Nephron progenitor cell (in vitro differentiated cells): ENCODE results near the gene HK2.
"Not testable (repeated sequence)": the region's sequence is repeated elsewhere in the genome, so short reads cannot be mapped to it uniquely, and the experiment has no call there.

Experiments
- DNase-seq: peaks from one replicate; pipeline ENCODE4 v3.0.0; 2021
- H3K27ac Mint-ChIP-seq: 2 replicates; pipeline ENCODE4 v1.8.0; 2021; ENCODE audit warnings: mild to moderate bottlenecking, moderate library complexity, mixed read lengths
- H3K27me3 Mint-ChIP-seq: 2 replicates; pipeline ENCODE4 v1.8.0; 2021; ENCODE audit warnings: mild to moderate bottlenecking, low read depth, mixed read lengths; ENCODE audit not compliant: poor library complexity
- H3K36me3 Mint-ChIP-seq: 2 replicates; pipeline ENCODE4 v1.8.0; 2021; ENCODE audit warnings: low read depth, mixed read lengths
- H3K4me1 Mint-ChIP-seq: 2 replicates; pipeline ENCODE4 v1.8.0; 2021; ENCODE audit warnings: mixed read lengths
- H3K4me3 Mint-ChIP-seq: 2 replicates; pipeline ENCODE4 v1.8.0; 2021; ENCODE audit warnings: mild to moderate bottlenecking, moderate library complexity, mixed read lengths
- H3K9me3 Mint-ChIP-seq: 2 replicates; pipeline ENCODE4 v1.8.0; 2021; ENCODE audit warnings: mild to moderate bottlenecking, moderate library complexity, mixed read lengths
- TF ChIP-seq, protein P1 (sequence below): fragments of 200-600 bp; sonication (generic); IDR thresholded peaks from 2 replicates; pipeline ENCODE4 v1.5.0; 2021; ENCODE audit warnings: antibody characterized with exemption

The HK2 gene

DNA sequence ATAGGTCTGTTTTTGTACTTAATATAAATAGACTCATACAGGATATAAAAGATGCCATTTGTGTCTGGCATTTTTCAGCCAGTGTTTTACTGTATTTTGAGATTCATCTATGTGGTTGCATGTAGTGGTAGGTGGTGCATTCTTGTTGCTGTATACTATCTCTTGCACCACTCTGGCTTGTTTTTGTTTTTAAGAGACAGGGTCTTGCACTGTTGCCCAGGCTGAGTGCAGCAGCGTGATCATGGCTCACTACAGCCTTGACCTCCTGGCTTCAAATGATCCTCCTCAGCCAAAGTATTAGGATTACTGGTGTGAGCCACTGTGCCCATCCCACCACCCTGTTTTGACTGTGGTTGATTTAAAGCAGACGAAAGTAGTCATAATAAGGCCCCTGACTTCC lies 12.6 kb downstream of the HK2 start:
- no peak overlapping the region for H3K4me3 Mint-ChIP-seq
- peaks cover 53% of the 10 kb centered on the region for H3K4me1 Mint-ChIP-seq
- no peaks in the 10 kb centered on the region for H3K9me3 Mint-ChIP-seq
- H3K27me3 Mint-ChIP-seq = no peaks in the 10 kb centered on the region
- TF ChIP-seq, protein P1, sequence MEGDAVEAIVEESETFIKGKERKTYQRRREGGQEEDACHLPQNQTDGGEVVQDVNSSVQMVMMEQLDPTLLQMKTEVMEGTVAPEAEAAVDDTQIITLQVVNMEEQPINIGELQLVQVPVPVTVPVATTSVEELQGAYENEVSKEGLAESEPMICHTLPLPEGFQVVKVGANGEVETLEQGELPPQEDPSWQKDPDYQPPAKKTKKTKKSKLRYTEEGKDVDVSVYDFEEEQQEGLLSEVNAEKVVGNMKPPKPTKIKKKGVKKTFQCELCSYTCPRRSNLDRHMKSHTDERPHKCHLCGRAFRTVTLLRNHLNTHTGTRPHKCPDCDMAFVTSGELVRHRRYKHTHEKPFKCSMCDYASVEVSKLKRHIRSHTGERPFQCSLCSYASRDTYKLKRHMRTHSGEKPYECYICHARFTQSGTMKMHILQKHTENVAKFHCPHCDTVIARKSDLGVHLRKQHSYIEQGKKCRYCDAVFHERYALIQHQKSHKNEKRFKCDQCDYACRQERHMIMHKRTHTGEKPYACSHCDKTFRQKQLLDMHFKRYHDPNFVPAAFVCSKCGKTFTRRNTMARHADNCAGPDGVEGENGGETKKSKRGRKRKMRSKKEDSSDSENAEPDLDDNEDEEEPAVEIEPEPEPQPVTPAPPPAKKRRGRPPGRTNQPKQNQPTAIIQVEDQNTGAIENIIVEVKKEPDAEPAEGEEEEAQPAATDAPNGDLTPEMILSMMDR = no peak
- no peak for DNase-seq
- no peak overlapping the region for H3K27ac Mint-ChIP-seq
- H3K36me3 Mint-ChIP-seq = peaks cover 18% of the 10 kb centered on the region

DNA sequence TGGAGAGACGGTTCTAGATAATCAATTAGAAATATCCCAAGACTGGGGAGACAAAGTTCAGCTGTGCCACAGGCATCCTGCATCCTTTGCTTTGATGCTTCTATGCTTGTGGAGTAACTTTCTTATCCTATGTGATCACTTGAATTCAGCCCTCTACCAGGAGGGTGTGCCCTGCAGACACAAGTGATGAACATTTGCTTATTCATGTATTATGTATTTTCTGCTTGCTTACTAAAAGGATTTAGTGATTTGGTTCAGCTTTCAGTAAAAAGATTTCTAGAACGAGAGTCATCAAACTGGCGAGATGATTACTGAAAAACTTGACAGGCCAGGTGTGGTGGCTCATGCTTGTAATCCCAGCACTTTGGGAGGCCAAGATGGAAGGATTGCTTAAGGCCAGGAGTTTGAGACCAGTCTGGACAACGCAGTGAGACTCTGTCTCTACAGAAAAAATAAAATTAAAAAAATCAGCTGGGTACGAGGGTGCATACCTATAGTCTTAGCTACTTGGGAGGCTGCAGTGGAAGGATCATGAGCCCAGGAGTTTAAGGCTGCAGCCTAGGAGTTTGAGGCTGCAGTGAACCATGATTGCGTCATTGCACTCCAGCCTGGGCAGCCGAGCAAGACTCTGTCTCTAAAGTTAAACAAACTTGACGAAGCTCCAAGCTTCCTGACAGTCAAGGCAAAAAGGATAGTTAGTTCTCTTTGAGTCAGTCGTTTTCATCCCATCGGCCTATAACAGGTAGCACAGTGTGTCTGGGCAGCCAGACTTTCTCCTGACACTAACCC lies 13.3 kb downstream of the HK2 start:
- no peak overlapping the region for H3K4me3 Mint-ChIP-seq
- H3K27ac Mint-ChIP-seq = no peak overlapping the region
- peaks cover 50% of the 10 kb centered on the region for H3K4me1 Mint-ChIP-seq
- no peak for DNase-seq
- peaks cover 14% of the 10 kb centered on the region for H3K36me3 Mint-ChIP-seq
- H3K9me3 Mint-ChIP-seq = no peaks in the 10 kb centered on the region
- no peaks in the 10 kb centered on the region for H3K27me3 Mint-ChIP-seq
- TF ChIP-seq, protein P1 = no peak

DNA sequence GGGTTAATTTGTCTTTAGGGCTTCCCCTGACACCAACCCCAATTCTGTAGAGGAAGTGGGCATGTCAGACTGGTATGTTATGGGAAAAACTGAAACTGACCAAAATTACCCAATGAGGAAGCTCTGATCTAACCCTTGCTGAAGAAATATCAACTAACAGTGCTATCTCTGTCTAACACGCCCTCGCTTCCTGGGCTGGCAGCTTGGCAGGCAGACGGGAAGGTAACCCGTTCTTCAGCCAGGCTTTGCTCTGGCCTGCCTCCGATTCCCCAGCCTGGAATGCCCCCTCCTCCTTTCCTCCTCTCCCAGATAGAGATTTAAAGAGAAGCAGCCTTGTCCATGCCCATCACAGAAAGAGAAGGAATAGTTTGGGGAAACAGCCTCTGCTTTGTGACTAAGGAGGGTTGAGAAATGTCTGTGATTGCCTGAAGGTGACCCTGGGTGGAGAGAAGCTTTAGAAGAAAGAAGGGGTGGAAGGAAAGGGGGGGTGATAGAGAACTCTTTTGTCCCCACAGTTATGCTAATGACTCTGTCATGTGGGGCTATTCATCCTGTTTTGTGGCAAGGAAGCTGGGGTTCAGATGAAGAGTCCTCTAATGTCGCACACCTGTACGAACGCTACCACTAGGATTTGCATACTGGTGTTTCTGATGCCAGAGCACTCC lies 15.4 kb downstream of the HK2 start:
- Mint-ChIP-seq H3K27ac (peak overlapping the region; percentile 93), H3K27me3 (no peaks in the 10 kb centered on the region), H3K4me1 (peaks cover 34% of the 10 kb centered on the region)

DNA sequence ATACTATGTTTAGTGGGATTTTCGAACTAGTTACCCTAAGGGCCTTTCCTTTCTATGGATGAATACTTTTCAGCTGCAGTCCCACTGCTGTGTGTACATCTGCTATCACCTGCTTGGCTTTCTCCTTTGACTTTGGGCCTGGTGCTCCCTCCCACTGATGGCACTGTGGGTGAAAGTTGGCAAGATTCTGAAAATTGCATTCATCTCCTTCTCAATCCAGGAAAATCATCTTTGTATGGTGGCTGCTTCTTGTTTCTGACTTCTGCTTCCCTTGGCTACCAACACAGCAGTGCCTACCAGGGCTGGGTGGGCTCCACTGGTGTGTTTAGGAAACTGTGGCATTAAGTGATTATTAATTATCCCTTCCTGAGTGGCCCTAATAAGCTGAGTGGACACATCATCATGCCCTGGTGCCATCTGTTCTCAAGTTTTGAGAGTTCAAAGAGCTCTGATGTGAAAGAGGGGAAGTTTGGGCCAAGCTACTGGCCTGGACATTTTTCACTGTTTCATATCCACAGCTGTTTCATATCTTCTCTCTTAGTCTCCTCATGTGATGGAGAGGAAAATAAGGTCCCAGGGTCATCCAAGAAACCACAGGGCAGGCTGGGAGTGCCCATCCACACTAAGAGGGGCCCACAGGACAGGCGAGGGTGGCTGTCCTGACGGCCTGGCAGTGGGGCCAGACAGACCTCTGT lies 16.7 kb downstream of the HK2 start:
- TF ChIP-seq, protein P1 = no peak
- DNase-seq = no peak
- Mint-ChIP-seq H3K4me1 (peaks cover 26% of the 10 kb centered on the region), H3K27ac (peak overlapping the region; percentile 47), H3K36me3 (peaks cover 32% of the 10 kb centered on the region), H3K27me3 (no peaks in the 10 kb centered on the region), H3K4me3 (no peak overlapping the region), H3K9me3 (no peaks in the 10 kb centered on the region)

More for the DNA sequence above, 15.4 kb downstream of the HK2 start:
- Mint-ChIP-seq H3K36me3 (peaks cover 20% of the 10 kb centered on the region), H3K4me3 (no peak overlapping the region), H3K9me3 (no peaks in the 10 kb centered on the region)
- DNase-seq = no peak
- TF ChIP-seq, protein P1 = no peak

DNA sequence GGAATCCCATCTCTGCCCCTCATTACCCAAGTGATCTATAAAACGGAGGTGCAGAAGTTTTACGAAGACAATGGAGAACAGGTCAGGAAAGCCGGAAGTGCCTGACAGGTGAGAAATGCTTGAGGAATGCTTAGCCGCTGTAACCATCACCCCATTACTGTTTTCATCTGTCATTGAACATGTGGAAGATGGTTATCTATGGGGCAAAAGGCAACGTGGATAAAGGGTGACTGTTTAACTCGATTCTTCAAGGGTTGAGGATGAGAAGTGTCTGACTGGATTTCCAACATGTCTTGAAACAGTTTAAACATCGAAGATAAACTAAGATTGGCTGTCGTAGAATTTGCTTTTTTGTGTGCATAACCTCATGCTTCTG lies 17.3 kb downstream of the HK2 start:
- H3K27me3 Mint-ChIP-seq = no peaks in the 10 kb centered on the region
- no peak overlapping the region for H3K27ac Mint-ChIP-seq
- H3K36me3 Mint-ChIP-seq = peaks cover 35% of the 10 kb centered on the region
- no peaks in the 10 kb centered on the region for H3K9me3 Mint-ChIP-seq
- no peak overlapping the region for H3K4me3 Mint-ChIP-seq
- no peak for DNase-seq
- peaks cover 26% of the 10 kb centered on the region for H3K4me1 Mint-ChIP-seq
- TF ChIP-seq, protein P1 = no peak

DNA sequence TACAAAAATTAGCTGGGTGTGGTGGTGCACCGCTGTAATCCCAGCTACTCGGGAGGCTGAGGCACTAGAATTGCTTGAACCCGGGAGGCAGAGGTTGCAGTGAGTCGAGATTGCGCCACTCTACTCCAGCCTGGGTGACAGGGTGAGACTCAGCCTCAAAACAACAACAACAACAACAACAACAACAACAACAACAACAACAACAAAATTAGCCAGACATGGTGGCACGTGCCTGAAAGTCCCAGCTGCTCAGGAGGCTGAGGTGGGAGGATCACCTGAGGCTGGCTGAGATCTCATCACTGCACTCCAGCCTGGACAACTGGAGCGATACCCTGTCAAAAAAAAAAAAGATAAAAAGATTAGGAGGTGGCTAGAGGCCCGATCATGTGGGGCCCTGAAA lies 19.4 kb downstream of the HK2 start:
- H3K27ac Mint-ChIP-seq, H3K9me3 Mint-ChIP-seq, H3K4me3 Mint-ChIP-seq, DNase-seq, H3K27me3 Mint-ChIP-seq: not testable (repeated sequence)
- Mint-ChIP-seq H3K36me3 (peaks cover 44% of the 10 kb centered on the region), H3K4me1 (peaks cover 29% of the 10 kb centered on the region)
